MM.1S (cell line): ENCODE results near the gene PGPEP1.
"Not testable (repeated sequence)": the region's sequence is repeated elsewhere in the genome, so short reads cannot be mapped to it uniquely, and the experiment has no call there.

Experiments used
- DNase-seq: peaks from one replicate; pipeline ENCODE4 v3.0.0-alpha.2; 2015
- H2AFZ ChIP-seq: fragments of 300-600 bp; sonication (generic); 2 replicates; pipeline ENCODE4 v1.6.0; 2016; ENCODE audit warnings: antibody characterized with exemption, low read length
- H3F3A ChIP-seq: fragments of 300-600 bp; sonication (generic); 2 replicates; pipeline ENCODE4 v1.6.1; 2016; ENCODE audit warnings: mild to moderate bottlenecking, antibody characterized with exemption, low read length, moderate library complexity, mixed read lengths; ENCODE audit not compliant: insufficient read depth
- H3K27ac ChIP-seq: fragments of 300-600 bp; sonication (generic); 2 replicates; pipeline ENCODE4 v1.5.1; 2016; ENCODE audit warnings: mild to moderate bottlenecking, low read length
- H3K27me3 ChIP-seq: fragments of 300-600 bp; sonication (generic); replicated peaks from 2 replicates; pipeline ENCODE4 v1.6.0; 2016; ENCODE audit warnings: low read length; ENCODE audit not compliant: insufficient read depth
- H3K36me3 ChIP-seq: fragments of 300-600 bp; sonication (generic); replicated peaks from 2 replicates; pipeline ENCODE4 v1.6.1; 2016; ENCODE audit warnings: mild to moderate bottlenecking, low read length, mixed read lengths; ENCODE audit not compliant: insufficient read depth
- H3K4me1 ChIP-seq: fragments of 300-600 bp; sonication (generic); 2 replicates; pipeline ENCODE4 v1.6.1; 2016; ENCODE audit warnings: low read length, mixed read lengths
- H3K4me2 ChIP-seq: fragments of 300-600 bp; sonication (generic); 2 replicates; pipeline ENCODE4 v1.6.0; 2016; ENCODE audit warnings: low read depth, low read length
- H3K4me3 ChIP-seq: fragments of 300-600 bp; sonication (generic); 2 replicates; pipeline ENCODE4 v1.5.1; 2016; ENCODE audit warnings: low read length, mixed read lengths
- H3K79me2 ChIP-seq: fragments of 300-600 bp; sonication (generic); 2 replicates; pipeline ENCODE4 v1.6.1; 2016; ENCODE audit warnings: mixed run types, low read length, mixed read lengths
- H3K9ac ChIP-seq: fragments of 300-600 bp; sonication (generic); 2 replicates; pipeline ENCODE4 v1.6.1; 2016; ENCODE audit warnings: low read length, mixed read lengths
- H3K9me2 ChIP-seq: fragments of 300-600 bp; sonication (generic); replicated peaks from 2 replicates; pipeline ENCODE4 v1.6.1; 2016; ENCODE audit warnings: mild to moderate bottlenecking, low read length, mixed read lengths; ENCODE audit not compliant: insufficient read depth
- H3K9me3 ChIP-seq: fragments of 300-600 bp; sonication (generic); replicated peaks from 2 replicates; pipeline ENCODE4 v1.6.1; 2016; ENCODE audit warnings: mild to moderate bottlenecking, low read length, mixed read lengths; ENCODE audit not compliant: insufficient read depth
- H4K20me1 ChIP-seq: fragments of 300-600 bp; sonication (generic); 2 replicates; pipeline ENCODE4 v1.6.1; 2016; ENCODE audit warnings: mild to moderate bottlenecking, low read length, moderate library complexity, mixed read lengths; ENCODE audit not compliant: insufficient read depth
- CTCF ChIP-seq: fragments of 300-600 bp; sonication (generic); IDR thresholded peaks from 2 replicates; pipeline ENCODE4 v1.5.1; 2016; ENCODE audit warnings: antibody characterized with exemption, low read length, mixed read lengths
- EZH2 ChIP-seq: fragments of 300-600 bp; sonication (generic); optimal IDR thresholded peaks from 2 replicates; pipeline ENCODE3; 2017; ENCODE audit warnings: low read depth, mild to moderate bottlenecking, antibody characterized with exemption, low read length, mixed read lengths
- EZH2phosphoT487 ChIP-seq: fragments of 300-600 bp; sonication (generic); IDR thresholded peaks from 2 replicates; pipeline ENCODE4 v1.6.1; 2018; ENCODE audit warnings: antibody characterized with exemption, low read length

Gene PGPEP1

GRCh38 chr19:18344582-18344950, 4.2 kb downstream of the PGPEP1 start:
- Histone ChIP-seq H3F3A (peaks cover 4% of the 10 kb centered on the region; the same call in 1 of the 2 replicates), H3K9me2 (no peaks in the 10 kb centered on the region), H3K27ac (no peak overlapping the region), H3K4me1 (0 out of 2 replicates have a peak, but pooled peaks cover 4% of the 10 kb centered on the region), H3K4me2 (no peak overlapping the region), H3K79me2 (0 out of 2 replicates have a peak, but pooled peaks cover 5% of the 10 kb centered on the region), H3K9ac (no peak overlapping the region), H3K27me3 (no peaks in the 10 kb centered on the region), H4K20me1 (no peaks in the 10 kb centered on the region), H3K36me3 (no peaks in the 10 kb centered on the region), H3K4me3 (no peak overlapping the region), H3K9me3 (no peaks in the 10 kb centered on the region), H2AFZ (no peak overlapping the region)
- no peak for DNase-seq
- TF ChIP-seq EZH2 (no peak), EZH2phosphoT487 (no peak), CTCF (no peak)

- no peak overlapping the region for H3K4me2 ChIP-seq
- H2AFZ ChIP-seq: no peak overlapping the region
- no peak overlapping the region for H3K4me3 ChIP-seq
- no peaks in the 10 kb centered on the region for H3K27me3 ChIP-seq
- H3K4me1 ChIP-seq: no peaks in the 10 kb centered on the region
- no peaks in the 10 kb centered on the region for H3K36me3 ChIP-seq
- 0 out of 2 replicates have a peak, but pooled peaks cover 5% of the 10 kb centered on the region for H3K79me2 ChIP-seq
- no peaks in the 10 kb centered on the region for H3K9me3 ChIP-seq
- H3F3A ChIP-seq: no peaks in the 10 kb centered on the region; the same call in 1 of the 2 replicates
- H4K20me1 ChIP-seq: no peaks in the 10 kb centered on the region
- no peak overlapping the region for H3K9ac ChIP-seq
- H3K27ac ChIP-seq: no peak overlapping the region
- no peaks in the 10 kb centered on the region for H3K9me2 ChIP-seq
- DNase-seq: no peak
- no peak for TF ChIP-seq CTCF
- TF ChIP-seq EZH2: no peak
- no peak for TF ChIP-seq EZH2phosphoT487
Measured at GRCh38 chr19:18345296-18345695, 4.9 kb downstream of the PGPEP1 start.

- no peak overlapping the region for H3K4me2 ChIP-seq
- H3K4me1 ChIP-seq: no peaks in the 10 kb centered on the region
- H3F3A ChIP-seq: no peaks in the 10 kb centered on the region
- H2AFZ ChIP-seq: no peak overlapping the region
- H3K27me3 ChIP-seq: no peaks in the 10 kb centered on the region
- TF ChIP-seq CTCF (no peak), EZH2phosphoT487 (no peak), EZH2 (no peak)
- H3K36me3 ChIP-seq: no peaks in the 10 kb centered on the region
- no peak overlapping the region for H3K4me3 ChIP-seq
- H3K9me3 ChIP-seq: no peaks in the 10 kb centered on the region
- no peak overlapping the region for H3K9ac ChIP-seq
- no peaks in the 10 kb centered on the region for H3K9me2 ChIP-seq
- H4K20me1 ChIP-seq: no peaks in the 10 kb centered on the region
- no peak for DNase-seq
- 0 out of 2 replicates have a peak, but pooled peaks cover 5% of the 10 kb centered on the region for H3K79me2 ChIP-seq
- H3K27ac ChIP-seq: no peak overlapping the region
Measured at GRCh38 chr19:18346091-18346490, 5.7 kb downstream of the PGPEP1 start.

GRCh38 chr19:18348171-18348570, 7.8 kb downstream of the PGPEP1 start:
- H3K27me3 ChIP-seq: no peaks in the 10 kb centered on the region
- H3K9me3 ChIP-seq: no peaks in the 10 kb centered on the region
- H3K4me3 ChIP-seq: no peak overlapping the region
- H3K9ac ChIP-seq: no peak overlapping the region
- H3K36me3 ChIP-seq: no peaks in the 10 kb centered on the region
- H2AFZ ChIP-seq: no peak overlapping the region
- no peak overlapping the region for H3K4me2 ChIP-seq
- H3K4me1 ChIP-seq: no peaks in the 10 kb centered on the region
- H3K27ac ChIP-seq: no peak overlapping the region
- TF ChIP-seq EZH2phosphoT487: no peak
- TF ChIP-seq CTCF: no peak
- no peak for TF ChIP-seq EZH2
- H4K20me1 ChIP-seq: no peaks in the 10 kb centered on the region
- no peaks in the 10 kb centered on the region for H3K9me2 ChIP-seq
- H3F3A ChIP-seq: no peaks in the 10 kb centered on the region
- no peaks in the 10 kb centered on the region for H3K79me2 ChIP-seq
- DNase-seq: no peak

GRCh38 chr19:18348818-18349339, 8.5 kb downstream of the PGPEP1 start:
- not testable (repeated sequence) for H3F3A ChIP-seq, H3K9ac ChIP-seq, H3K27me3 ChIP-seq, H3K79me2 ChIP-seq, H3K9me3 ChIP-seq, DNase-seq, H3K4me1 ChIP-seq, H3K9me2 ChIP-seq, H3K27ac ChIP-seq, H3K4me3 ChIP-seq, H2AFZ ChIP-seq, H3K36me3 ChIP-seq, H4K20me1 ChIP-seq, H3K4me2 ChIP-seq
